Measurements from ENCODE around the gene PUS3. TPM values are rescaled to one million over a fixed set of nuclear protein-coding genes. Genes with fewer than 3 reads are reported as not detected.
"Not testable (repeated sequence)": the region's sequence is repeated elsewhere in the genome, so short reads cannot be mapped to it uniquely, and the experiment has no call there.

The PUS3 gene
- total RNA-seq, 2 experiments from 2014 or later: 14.9 to 18.5 TPM

GRCh38 chr11:125923633-125924032, 20.6 kb upstream of the PUS3 start:
- Mint-ChIP-seq H3K9me3 (no peaks in the 10 kb centered on the region), H3K27me3 (ENCODE audit: low read depth) (peaks cover 6% of the 10 kb centered on the region), H3K27ac (no peak overlapping the region), H3K36me3 (ENCODE audit: low read depth) (no peaks in the 10 kb centered on the region), H3K4me3 (no peak overlapping the region), H3K4me1 (ENCODE audit: low read depth) (no peaks in the 10 kb centered on the region)
- DNase-seq: no peak
- CTCF ChIA-PET: interaction anchor here (0.7 to 1.3 kb wide), 9 partner anchors 11 to 326 kb away, joined by 3 to 8 read pairs (median 4); no protein-coding TSS in a partner anchor
- intact Hi-C loops (cut with micrococcal nuclease): loop anchor here (1.0 to 5.0 kb wide), 5 partner anchors 19 to 1067 kb away; no protein-coding TSS in a partner anchor

- H3K27ac Mint-ChIP-seq: no peak overlapping the region
- H3K4me1 Mint-ChIP-seq (ENCODE audit: low read depth): no peaks in the 10 kb centered on the region
- H3K27me3 Mint-ChIP-seq (ENCODE audit: low read depth): peaks cover 9% of the 10 kb centered on the region
- H3K9me3 Mint-ChIP-seq: no peaks in the 10 kb centered on the region
- H3K4me3 Mint-ChIP-seq: no peak overlapping the region
- H3K36me3 Mint-ChIP-seq (ENCODE audit: low read depth): no peaks in the 10 kb centered on the region
- peak; percentile 75 for DNase-seq
- CTCF ChIA-PET: interaction anchor here (0.6 to 2.0 kb wide), 15 partner anchors 10 to 327 kb away, joined by 3 to 13 read pairs (median 4); partner anchors contain the start of genes CDON and PUS3
- intact Hi-C loops (cut with micrococcal nuclease): loop anchor here (1.0 to 5.0 kb wide), 5 partner anchors 19 to 1067 kb away; no protein-coding TSS in a partner anchor
These were observed 20.1 kb upstream of the PUS3 start for GRCh38 chr11:125923012-125923579.

GRCh38 chr11:125922156-125922555, 19.1 kb upstream of the PUS3 start:
- intact Hi-C loops (cut with micrococcal nuclease): loop anchor here (5.0 kb wide), 1 partner anchor 200 kb away; no protein-coding TSS in a partner anchor
- no peak overlapping the region for H3K27ac Mint-ChIP-seq
- no peak for DNase-seq
- CTCF ChIA-PET: interaction anchor here (0.6 to 2.0 kb wide), 6 partner anchors 14 to 272 kb away, joined by 3 to 13 read pairs (median 3); partner anchors contain the start of gene CDON
- H3K4me3 Mint-ChIP-seq: no peak overlapping the region
- no peaks in the 10 kb centered on the region for H3K4me1 Mint-ChIP-seq (ENCODE audit: low read depth)
- H3K27me3 Mint-ChIP-seq (ENCODE audit: low read depth): peaks cover 12% of the 10 kb centered on the region
- H3K36me3 Mint-ChIP-seq (ENCODE audit: low read depth): no peaks in the 10 kb centered on the region
- H3K9me3 Mint-ChIP-seq: no peaks in the 10 kb centered on the region

- DNase-seq: no peak
- no peak overlapping the region for H3K4me3 Mint-ChIP-seq
- H3K27ac Mint-ChIP-seq: no peak overlapping the region
- CTCF ChIA-PET: interaction anchor here (1.0 to 2.0 kb wide), 3 partner anchors 18 to 560 kb away, joined by 3 to 13 read pairs (median 3); no protein-coding TSS in a partner anchor
- H3K36me3 Mint-ChIP-seq (ENCODE audit: low read depth): no peaks in the 10 kb centered on the region
- intact Hi-C loops (cut with micrococcal nuclease): loop anchor here (5.0 kb wide), 1 partner anchor 201 kb away; no protein-coding TSS in a partner anchor
- H3K9me3 Mint-ChIP-seq: no peaks in the 10 kb centered on the region
- peaks cover 12% of the 10 kb centered on the region for H3K27me3 Mint-ChIP-seq (ENCODE audit: low read depth)
- no peaks in the 10 kb centered on the region for H3K4me1 Mint-ChIP-seq (ENCODE audit: low read depth)
These were observed 18.0 kb upstream of the PUS3 start for GRCh38 chr11:125921042-125921441.

GRCh38 chr11:125918140-125918840, 15.3 kb upstream of the PUS3 start:
- Mint-ChIP-seq H3K36me3 (ENCODE audit: low read depth) (no peaks in the 10 kb centered on the region), H3K27ac (no peak overlapping the region), H3K4me1 (ENCODE audit: low read depth) (no peaks in the 10 kb centered on the region), H3K4me3 (no peak overlapping the region), H3K27me3 (ENCODE audit: low read depth) (peaks cover 12% of the 10 kb centered on the region), H3K9me3 (no peaks in the 10 kb centered on the region)
- intact Hi-C loops (cut with micrococcal nuclease): no loop called here
- DNase-seq: no peak
- CTCF ChIA-PET: interaction anchor here (0.6 to 1.0 kb wide), 2 partner anchors 8 to 450 kb away, joined by 3 to 5 read pairs; no protein-coding TSS in a partner anchor

- Mint-ChIP-seq H3K9me3 (no peaks in the 10 kb centered on the region), H3K4me3 (no peak overlapping the region), H3K36me3 (ENCODE audit: low read depth) (no peaks in the 10 kb centered on the region), H3K4me1 (ENCODE audit: low read depth) (no peaks in the 10 kb centered on the region), H3K27ac (no peak overlapping the region), H3K27me3 (ENCODE audit: low read depth) (peaks cover 18% of the 10 kb centered on the region)
- intact Hi-C loops (cut with micrococcal nuclease): no loop called here
- CTCF ChIA-PET: interaction anchor here (0.6 to 1.0 kb wide), 6 partner anchors 10 to 1519 kb away, joined by 3 to 5 read pairs (median 3); no protein-coding TSS in a partner anchor
- DNase-seq: no peak
These were observed 13.8 kb upstream of the PUS3 start for GRCh38 chr11:125916683-125917347.

GRCh38 chr11:125914601-125915000, 11.6 kb upstream of the PUS3 start:
- H3K4me3 Mint-ChIP-seq; H3K27ac Mint-ChIP-seq; H3K36me3 Mint-ChIP-seq (ENCODE audit: low read depth); H3K4me1 Mint-ChIP-seq (ENCODE audit: low read depth); intact Hi-C loops (cut with micrococcal nuclease); H3K9me3 Mint-ChIP-seq; DNase-seq: not testable (repeated sequence)
- CTCF ChIA-PET: interaction anchor here (0.9 kb wide), 1 partner anchor 13 kb away, joined by 3 read pairs; no protein-coding TSS in a partner anchor
- peaks cover 30% of the 10 kb centered on the region for H3K27me3 Mint-ChIP-seq (ENCODE audit: low read depth)

GRCh38 chr11:125910226-125910849, 7.3 kb upstream of the PUS3 start:
- no peak overlapping the region for H3K4me3 Mint-ChIP-seq
- intact Hi-C loops (cut with micrococcal nuclease): no loop called here
- peaks cover 30% of the 10 kb centered on the region for H3K27me3 Mint-ChIP-seq (ENCODE audit: low read depth)
- H3K4me1 Mint-ChIP-seq (ENCODE audit: low read depth): no peaks in the 10 kb centered on the region
- H3K27ac Mint-ChIP-seq: no peak overlapping the region
- CTCF ChIA-PET: interaction anchor here (0.6 kb wide), 2 partner anchors 17 to 20 kb away, joined by 4 to 5 read pairs; no protein-coding TSS in a partner anchor
- no peaks in the 10 kb centered on the region for H3K9me3 Mint-ChIP-seq
- DNase-seq: no peak
- no peaks in the 10 kb centered on the region for H3K36me3 Mint-ChIP-seq (ENCODE audit: low read depth)

- peaks cover 25% of the 10 kb centered on the region for H3K27me3 Mint-ChIP-seq (ENCODE audit: low read depth)
- DNase-seq: no peak
- CTCF ChIA-PET: no interaction called here
- peaks cover 17% of the 10 kb centered on the region for H3K36me3 Mint-ChIP-seq (ENCODE audit: low read depth)
- H3K9me3 Mint-ChIP-seq: no peaks in the 10 kb centered on the region
- H3K4me3 Mint-ChIP-seq: peak overlapping the region; percentile 41
- no peak overlapping the region for H3K27ac Mint-ChIP-seq
- H3K4me1 Mint-ChIP-seq (ENCODE audit: low read depth): peaks cover 28% of the 10 kb centered on the region
- intact Hi-C loops (cut with micrococcal nuclease): loop anchor here (5.0 kb wide), 2 partner anchors 378 to 392 kb away; partner anchors contain the start of gene TIRAP
These were observed 1.7 kb upstream of the PUS3 start for GRCh38 chr11:125904678-125905077.

GRCh38 chr11:125903711-125904659, 979 bp upstream of the PUS3 start, which contains the start of gene DDX25:
Gene DDX25 (plus strand): TSS chr11:125904508. CDS start chr11:125904518, 10 bp downstream.
- Mint-ChIP-seq H3K27me3 (ENCODE audit: low read depth) (peaks cover 25% of the 10 kb centered on the region), H3K9me3 (no peaks in the 10 kb centered on the region), H3K27ac (no peak within 1 kb of the TSS), H3K36me3 (ENCODE audit: low read depth) (peaks cover 22% of the 10 kb centered on the region), H3K4me3 (peak within 1 kb of the TSS; percentile 94), H3K4me1 (ENCODE audit: low read depth) (peaks cover 35% of the 10 kb centered on the region)
- intact Hi-C loops (cut with micrococcal nuclease): loop anchor here (1.0 to 5.0 kb wide), 8 partner anchors 17 to 400 kb away; partner anchors contain the start of genes CHEK1, DCPS, FAM118B and FOXRED1
- CTCF ChIA-PET: interaction anchor here (0.9 to 1.4 kb wide), 2 partner anchors 17 to 19 kb away, joined by 4 to 7 read pairs; partner anchors contain the start of gene HYLS1
- peak; percentile 35 for DNase-seq
